Measurements from ENCODE around the gene MACO1.
"Not testable (repeated sequence)": the region's sequence is repeated elsewhere in the genome, so short reads cannot be mapped to it uniquely, and the experiment has no call there.

MACO1 gene

GRCh38 chr1:25500694-25501093 lies 70.0 kb downstream of the MACO1 start:
- DNase-seq = no peak

GRCh38 chr1:25501235-25502058 lies 70.8 kb downstream of the MACO1 start:
- DNase-seq = no peak

GRCh38 chr1:25502957-25503356 lies 72.3 kb downstream of the MACO1 start:
- DNase-seq = no peak

DNA sequence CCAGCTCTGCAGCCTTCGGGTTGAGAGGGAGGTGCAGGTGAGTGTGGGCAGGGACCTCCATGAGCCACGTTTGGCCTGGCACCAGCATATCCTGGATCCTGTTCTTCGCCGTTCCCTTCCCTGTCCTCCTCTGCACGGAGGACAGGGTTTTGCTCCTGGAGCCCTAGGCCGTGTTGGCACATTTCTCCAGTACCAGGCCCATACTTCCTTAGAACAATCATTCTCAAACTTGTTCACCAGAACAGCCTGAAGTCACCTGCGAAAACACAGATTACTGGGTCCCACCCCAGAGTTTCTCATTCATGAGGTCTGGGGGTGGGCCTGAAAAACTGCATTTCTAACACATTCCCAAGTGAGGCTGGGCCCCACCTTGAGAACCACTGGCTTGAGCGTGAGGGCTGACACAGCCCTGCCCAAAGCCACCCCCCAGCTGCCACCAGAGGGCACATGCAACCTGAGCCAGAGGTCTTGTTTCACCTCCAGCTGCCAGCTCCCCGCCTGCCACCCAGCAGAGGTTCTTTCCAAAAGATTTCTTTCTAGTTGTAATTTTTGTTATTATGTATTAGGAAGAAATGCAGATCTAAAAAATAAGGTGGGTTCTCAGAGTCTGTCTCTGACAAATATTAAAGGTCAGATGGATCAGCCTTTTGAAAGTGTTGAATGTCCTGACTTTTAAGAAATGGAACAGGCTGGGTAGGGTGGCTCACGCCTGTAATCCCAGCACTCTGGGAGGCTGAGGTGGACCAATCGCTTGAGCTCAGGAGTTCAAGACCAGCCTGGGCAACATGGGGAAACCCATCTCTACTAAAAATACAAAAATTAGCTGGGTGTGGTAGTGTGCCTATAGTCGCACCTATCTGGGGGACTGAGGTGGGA lies 73.1 kb downstream of the MACO1 start:
- DNase-seq = peak; percentile 58

DNA sequence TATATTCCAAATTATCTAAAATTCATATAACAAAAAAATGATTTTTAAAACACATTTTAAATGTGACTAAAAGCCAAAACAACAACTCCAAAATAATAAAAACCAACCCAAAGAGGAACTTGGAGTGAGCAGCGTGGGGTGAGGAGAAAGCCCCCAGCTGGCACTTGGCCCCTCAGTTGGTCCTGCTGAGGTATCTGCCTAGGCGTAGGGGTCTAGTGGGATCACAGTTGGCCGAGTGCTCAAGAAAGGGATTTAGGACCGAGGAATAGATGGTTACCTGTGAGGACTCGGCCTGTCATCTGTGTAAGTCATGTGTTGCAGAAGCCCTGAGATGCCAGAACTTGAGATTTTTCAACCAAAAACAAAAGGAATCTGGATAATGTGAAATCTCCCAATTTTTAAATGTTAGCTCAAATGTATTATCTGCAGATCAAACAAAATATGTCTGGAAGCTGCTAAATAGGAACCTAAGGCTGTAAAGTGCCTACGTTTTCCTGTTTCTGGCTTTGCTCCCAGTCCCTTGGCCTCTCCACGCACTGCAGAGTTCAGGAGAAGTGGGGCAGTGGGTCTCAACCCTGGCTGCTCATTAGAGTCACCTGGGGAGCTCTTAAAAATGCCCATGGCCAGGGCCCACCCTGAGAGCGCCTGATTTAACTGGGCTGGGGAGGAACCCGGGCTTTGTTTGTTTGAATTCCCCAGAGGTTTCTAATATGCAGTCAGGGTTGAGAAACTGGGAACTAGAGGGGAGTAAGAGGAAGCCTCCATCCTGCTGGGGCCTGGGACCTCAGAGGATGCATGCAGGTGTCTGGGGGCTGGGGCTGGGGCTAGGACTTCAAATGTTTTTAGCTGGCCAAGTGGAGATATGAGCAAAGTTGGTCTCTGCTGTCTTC lies 74.3 kb downstream of the MACO1 start:
- no peak for DNase-seq

DNA sequence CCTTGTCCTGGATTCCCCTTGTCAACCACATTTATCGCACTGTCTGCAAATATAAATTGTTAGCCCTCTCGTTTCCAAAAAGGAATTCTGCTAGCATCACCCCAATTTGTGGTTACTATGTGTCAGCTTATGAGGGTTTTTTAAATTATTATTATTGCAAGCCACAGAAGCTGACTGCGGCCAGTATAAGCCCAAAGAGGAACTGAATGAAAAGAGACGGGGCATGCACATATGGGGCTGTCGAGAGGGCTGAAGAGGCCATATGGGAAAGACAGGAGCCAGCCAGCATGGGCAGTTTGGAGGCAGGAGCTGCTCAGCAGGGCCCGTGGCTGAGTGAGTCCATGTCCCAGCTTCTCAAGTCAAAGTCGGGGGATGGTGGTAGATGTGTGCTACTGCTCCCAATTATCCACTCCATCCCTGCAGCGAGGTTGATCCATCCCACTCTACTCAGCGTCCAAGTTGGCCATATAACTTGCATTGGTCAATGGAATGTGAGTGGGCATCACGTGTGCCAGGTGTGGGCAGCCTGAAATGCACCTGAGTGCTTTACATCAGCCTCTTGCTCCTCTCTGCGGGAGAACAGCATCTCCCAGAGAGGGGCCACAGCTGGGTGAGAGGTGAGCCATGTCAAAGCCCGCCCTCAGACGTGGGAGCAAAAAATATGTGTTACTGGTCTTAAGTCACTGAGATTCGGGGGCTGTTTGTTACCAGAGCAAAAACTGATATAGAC lies 75.1 kb downstream of the MACO1 start:
- DNase-seq = no peak

DNA sequence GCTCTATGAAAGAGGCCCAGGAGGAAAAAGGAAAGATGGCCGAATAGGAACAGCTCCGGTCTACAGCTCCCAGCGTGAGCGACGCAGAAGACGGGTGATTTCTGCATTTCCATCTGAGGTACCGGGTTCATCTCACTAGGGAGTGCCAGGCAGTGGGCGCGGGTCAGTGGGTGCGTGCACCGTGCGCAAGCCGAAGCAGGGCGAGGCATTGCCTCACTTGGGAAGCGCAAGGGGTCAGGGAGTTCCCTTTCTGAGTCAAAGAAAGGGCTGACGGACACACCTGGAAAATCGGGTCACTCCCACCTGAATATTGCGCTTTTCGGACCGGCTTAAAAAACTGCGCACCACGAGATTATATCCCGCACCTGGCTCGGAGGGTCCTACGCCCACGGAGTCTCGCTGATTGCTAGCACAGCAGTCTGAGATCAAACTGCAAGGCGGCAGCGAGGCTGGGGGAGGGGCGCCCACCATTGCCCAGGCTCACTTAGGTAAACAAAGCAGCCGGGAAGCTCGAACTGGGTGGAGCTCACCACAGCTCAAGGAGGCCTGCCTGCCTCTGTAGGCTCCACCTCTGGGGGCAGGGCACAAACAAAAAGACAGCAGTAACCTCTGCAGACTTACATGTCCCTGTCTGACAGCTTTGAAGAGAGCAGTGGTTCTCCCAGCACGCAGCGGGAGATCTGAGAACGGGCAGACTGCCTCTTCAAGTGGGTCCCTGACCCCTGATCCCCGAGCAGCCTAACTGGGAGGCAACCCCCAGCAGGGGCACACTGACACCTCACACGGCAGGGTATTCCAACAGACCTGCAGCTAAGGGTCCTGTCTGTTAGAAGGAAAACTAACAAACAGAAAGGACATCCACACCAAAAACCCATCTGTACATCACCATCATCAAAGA lies 76.1 kb downstream of the MACO1 start:
- DNase-seq = not testable (repeated sequence)

DNA sequence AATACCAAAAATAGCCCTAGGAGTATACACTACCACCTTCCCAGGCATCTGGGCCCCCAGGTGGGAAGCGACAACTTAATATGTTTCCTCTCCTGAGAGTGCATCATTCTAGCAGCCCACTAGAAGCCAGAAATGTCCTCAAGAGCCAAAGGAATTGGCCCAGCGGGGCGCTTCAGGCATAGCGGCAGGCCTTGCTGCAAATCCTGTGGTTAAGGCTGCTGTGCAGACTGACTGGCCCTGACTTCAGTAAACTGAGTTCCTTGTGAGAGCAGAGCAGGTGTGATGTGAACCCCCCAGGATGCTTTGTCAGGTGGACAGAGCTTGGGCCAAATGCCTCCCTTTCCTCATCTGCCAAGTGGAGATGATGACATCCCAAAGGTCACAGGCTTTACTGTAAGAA lies 83.0 kb downstream of the MACO1 start:
- DNase-seq = no peak

DNA sequence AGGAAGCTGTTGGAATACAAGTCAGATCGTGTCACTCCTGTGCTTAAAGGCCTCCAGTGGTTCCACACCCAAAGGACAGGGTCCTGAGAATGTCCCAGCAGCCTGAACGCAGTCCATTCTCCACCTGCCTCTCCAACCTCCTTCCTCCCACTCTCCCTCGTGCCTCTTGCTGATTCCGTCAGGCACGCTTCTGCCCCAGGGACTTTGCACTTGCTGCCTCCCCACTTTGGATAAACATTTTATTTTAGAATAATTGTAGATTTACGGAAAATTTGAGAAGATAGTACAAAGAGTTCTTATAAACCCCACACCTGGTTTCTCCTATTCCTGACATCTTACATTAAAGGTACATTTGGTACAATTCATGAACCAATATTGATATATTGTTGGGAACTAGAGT lies 84.3 kb downstream of the MACO1 start:
- no peak for DNase-seq

DNA sequence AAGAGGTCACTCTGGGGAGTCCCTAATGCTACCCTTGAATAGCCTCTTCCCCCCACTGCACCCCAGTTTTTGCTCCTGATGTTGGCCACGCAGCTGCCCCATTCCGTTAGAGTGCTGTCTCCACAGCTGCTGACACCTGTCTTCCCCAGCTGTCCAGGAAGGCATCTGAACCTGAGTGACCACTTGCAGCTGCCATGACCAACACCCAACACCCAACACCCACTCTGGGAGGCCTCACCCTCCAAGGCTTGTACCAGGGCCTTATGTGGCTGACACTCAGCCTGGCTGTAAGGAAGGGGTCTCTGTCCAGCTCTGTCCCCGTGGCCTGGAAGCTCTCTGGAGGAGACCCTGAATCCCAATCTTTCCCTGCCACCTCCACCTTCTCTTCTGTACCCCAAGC lies 86.0 kb downstream of the MACO1 start:
- no peak for DNase-seq

DNA sequence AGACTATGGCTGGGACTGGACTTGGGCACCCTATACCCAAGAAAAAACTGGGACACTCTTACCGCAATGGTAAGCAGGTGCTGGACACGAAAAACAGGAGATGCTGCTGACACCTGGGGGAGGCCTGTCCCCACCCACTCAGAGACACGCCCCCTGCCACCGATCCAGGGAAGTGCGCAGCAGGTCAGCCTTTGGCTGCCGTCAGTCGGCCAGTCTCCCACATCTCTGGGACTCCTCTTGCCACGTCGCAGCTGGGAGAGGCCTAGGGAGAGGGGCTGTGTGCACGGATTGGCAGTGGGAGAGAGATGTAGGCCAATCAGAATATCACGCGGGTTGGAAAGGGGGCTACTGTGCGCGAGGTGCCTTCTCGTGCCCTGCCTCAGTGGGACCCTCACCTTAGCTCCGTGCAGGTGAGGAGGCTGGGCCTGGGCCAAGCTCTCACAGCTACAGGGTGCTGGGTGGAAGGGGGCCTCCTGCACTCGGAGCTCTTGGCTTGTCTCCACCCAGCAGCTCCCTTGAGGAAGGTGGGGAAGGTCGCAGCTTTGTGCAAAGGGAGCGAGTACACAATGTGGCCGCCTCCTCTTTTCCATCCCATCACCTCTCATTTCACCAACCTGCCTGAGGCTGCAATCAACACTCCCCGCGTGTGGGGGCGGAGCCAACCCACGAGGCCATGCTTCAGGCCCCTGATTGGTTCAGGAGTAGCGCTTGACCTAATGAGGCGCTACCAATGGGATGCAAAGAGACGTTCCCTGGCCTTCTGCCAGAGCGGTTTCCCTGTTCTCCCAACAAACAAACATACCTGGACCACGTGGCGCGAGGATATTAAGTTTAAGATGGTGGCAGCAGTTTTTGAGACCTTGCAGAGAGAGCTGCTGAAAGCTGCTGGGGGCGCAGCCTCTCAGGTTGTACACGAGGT lies 87.0 kb downstream of the MACO1 start:
- no peak for DNase-seq

- no peak for DNase-seq
These were observed 88.9 kb downstream of the MACO1 start for GRCh38 chr1:25519624-25520023.

DNA sequence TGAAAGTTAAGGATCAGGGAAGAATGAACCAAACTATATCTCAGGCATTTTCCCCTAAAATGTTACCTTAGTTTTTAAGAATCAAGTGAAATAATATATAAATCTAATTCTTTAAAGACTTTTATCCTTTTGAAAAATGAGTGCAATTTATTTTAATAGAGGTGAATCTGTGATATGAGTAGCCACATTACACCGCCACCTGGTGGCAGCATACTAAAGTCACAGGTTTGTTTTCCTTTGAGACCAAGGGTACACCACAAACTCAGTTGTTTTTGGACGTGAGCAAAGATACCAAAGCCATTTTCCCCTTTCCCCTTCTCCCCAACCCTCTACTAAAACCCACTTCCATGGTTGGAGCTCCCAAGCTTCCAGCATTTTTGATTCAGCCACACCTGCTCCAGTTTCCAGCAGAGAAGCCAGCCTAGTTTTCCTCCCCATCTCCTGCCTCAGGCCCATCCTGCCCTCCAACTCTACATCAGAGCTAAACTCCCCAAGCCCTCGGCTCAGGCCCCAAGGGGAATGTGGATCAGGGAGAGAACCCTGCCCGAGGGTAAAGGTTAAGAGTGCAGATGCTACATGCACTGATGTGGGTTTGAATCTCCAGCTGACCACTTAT lies 89.9 kb downstream of the MACO1 start:
- peak; percentile 45 for DNase-seq

DNA sequence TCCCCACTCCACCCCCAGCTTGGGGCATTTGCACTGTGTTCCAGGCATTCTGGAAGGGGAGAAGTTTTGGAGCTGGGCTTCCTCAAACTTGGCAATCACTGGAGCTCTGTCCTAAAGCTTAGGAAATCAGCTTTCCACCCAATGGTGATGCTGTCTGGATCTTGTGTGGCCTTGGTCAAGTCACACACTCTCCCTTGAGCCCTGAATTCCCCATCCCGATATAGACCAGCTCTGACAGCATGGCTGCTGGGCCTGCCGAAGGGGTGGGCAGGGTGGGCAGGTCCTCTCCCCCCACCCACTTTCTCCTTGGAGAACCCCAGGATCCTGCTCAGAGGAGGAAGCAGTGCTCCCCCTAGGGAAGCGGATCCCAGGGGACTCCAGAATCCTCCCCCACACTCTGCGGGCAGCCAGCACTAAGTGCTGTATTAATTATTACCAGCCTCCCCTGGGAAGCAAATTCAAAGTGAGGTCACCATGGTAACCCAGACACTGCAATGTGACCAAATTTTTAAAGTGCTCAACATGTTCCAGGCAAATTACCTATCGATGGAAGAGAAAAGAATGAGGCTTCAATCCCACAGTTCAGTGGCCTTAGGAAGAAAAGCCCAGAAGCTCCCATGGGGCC lies 91.4 kb downstream of the MACO1 start:
- no peak for DNase-seq

GRCh38 chr1:25523542-25523941 lies 92.8 kb downstream of the MACO1 start:
- DNase-seq = no peak

DNA sequence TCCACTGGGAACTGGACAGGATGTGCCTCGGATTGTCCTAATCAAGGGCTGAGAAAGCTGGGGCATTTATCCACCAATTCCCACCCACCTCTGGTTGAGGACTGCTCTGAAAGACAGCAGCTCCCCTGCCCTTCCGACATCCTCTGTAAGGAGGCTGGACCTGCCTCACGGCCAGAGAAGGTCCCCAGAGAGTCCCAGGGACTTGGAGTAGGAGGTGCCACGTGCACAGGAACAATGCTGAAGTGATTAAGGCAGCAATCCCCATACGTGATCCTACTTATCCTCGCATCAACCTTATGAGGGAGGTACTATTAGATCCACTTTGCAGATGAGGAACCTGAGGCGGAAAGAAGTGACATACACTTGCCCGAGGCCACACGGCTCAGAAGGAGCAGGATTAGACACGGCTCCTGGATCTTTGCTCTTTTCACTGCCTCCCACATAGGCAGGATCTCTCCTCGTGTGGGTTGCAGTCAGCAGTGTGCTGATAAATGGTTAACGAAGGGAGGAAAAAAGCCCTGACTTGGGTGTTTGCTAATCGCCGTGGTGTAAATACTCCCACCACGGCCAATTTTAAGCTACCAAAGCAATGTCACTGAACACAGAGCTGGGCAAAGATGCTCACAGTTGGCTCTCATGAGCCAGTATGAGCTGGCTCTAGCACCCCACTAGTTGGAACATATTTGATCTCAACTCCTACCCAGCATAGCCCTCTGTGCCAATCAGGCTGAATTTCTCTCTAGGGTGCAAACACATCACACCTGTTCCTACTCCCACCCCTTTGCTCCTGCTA lies 94.1 kb downstream of the MACO1 start:
- DNase-seq = no peak

GRCh38 chr1:25525361-25525688 lies 94.6 kb downstream of the MACO1 start:
- no peak for DNase-seq

DNA sequence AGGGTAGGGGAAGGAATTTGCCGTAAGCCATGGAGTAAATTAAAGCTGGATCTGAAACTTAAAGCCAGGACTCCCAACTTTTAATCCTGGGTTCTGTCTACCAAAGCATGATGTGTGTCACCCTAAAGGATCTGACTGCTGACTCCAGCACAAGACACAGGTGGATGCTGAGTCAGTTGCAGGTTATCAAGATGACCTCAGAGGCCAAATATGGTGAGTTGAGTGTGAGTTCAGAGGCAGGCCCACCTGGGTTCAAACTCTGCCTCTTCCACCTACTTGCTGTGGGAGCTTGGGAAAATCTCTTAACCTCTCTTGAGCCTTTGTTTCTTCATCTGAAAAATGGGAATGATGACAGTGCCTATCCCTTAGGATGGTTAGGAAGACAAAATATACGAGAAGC lies 96.1 kb downstream of the MACO1 start:
- DNase-seq = no peak

Data from NCI-H2171 (cell line).